Measurements from ENCODE around the gene SMLR1. TPM values are rescaled to one million over a fixed set of nuclear protein-coding genes. Genes with fewer than 3 reads are reported as not detected.
A peak's percentile ranks its signal among the peaks of the same experiment; 100 is the strongest.

SMLR1 gene
- total and polyA plus RNA-seq, 10 of the 15 experiments (the other 5 are each of a cell fraction or from before 2014, with no cell fraction given): 0.10 TPM; not detected in 9

GRCh38 chr6:130843575-130844320, 16.5 kb downstream of the SMLR1 start:
- H3K9me3 ChIP-seq (replicated peaks; ENCODE audit: control insufficient read depth, insufficient read depth, low read length): no peaks in the 10 kb centered on the region
- intact Hi-C loops (cut with micrococcal nuclease; ENCODE audit: unreplicated experiment) (loop anchor here (1.0 to 10.0 kb wide), 4 partner anchors 145 to 799 kb away; no protein-coding TSS in a partner anchor), in situ Hi-C loops (cut with MboI) (loop anchor here (5.0 kb wide), 1 partner anchor 521 kb away; no protein-coding TSS in a partner anchor)
- ChIA-PET CTCF (interaction anchor here (0.6 to 2.9 kb wide), 23 partner anchors 8 to 813 kb away, joined by 3 to 13 read pairs (median 4); no protein-coding TSS in a partner anchor), SMC1A (ENCODE audit: uncharacterized antibody, unreplicated experiment) (interaction anchor here (0.5 to 1.9 kb wide), 13 partner anchors 8 to 550 kb away, joined by 3 to 22 read pairs (median 4); no protein-coding TSS in a partner anchor), RAD21 (ENCODE audit: unreplicated experiment) (interaction anchor here (0.9 to 1.7 kb wide), 4 partner anchors 145 to 522 kb away, joined by 3 to 12 read pairs (median 6); no protein-coding TSS in a partner anchor), POLR2A (no interaction called here)
- no peaks in the 10 kb centered on the region for H3K4me1 ChIP-seq (ENCODE audit: control insufficient read depth, insufficient read depth, low read length)
- H3K4me3 ChIP-seq: no peak overlapping the region
- no TSS peak for BruUV-seq (replicated peaks)
- H3K27ac ChIP-seq (ENCODE audit: control insufficient read depth, insufficient read depth): no peak overlapping the region
- peak; percentile 86 for ATAC-seq
- H3K36me3 ChIP-seq (ENCODE audit: control insufficient read depth in 2 of 2, insufficient read depth in 2 of 2, low read length in 1 of 2): no peaks in the 10 kb centered on the region
- DNase-seq (ENCODE audit: low read depth, low spot score): peak; percentile 9
- peak; percentile 82 for FAIRE-seq
- H3K79me2 ChIP-seq (ENCODE audit: control insufficient read depth, insufficient read depth, low read length): no peaks in the 10 kb centered on the region
- H3K27me3 ChIP-seq (replicated peaks in 1 of 2; ENCODE audit: control insufficient read depth in 2 of 2, insufficient read depth in 2 of 2, low read length in 1 of 2): no peaks in the 10 kb centered on the region
- no peak overlapping the region for H3K4me2 ChIP-seq (ENCODE audit: control insufficient read depth, insufficient read depth)
- H2AFZ ChIP-seq (ENCODE audit: control insufficient read depth, low read depth, low read length): no peak overlapping the region
- peak; percentile 84 for TF ChIP-seq RAD21 (IDR thresholded peaks at IDR 0.05; ENCODE audit: insufficient read depth, low read depth, low read length)
- no peak for TF ChIP-seq PAX8 (IDR thresholded peaks at IDR 0.05)
- peak; percentile 49; the same call in 1 of the 2 replicates for TF ChIP-seq SMC3 (IDR thresholded peaks at IDR 0.05; ENCODE audit: borderline replicate concordance, low read length)
- TF ChIP-seq NFIC (IDR thresholded peaks at IDR 0.05; ENCODE audit: low read depth, low read length): no peak
- TF ChIP-seq CTCF (IDR thresholded peaks at IDR 0.05 in 2 of 3, conservative IDR thresholded peaks at IDR 0.05 in 1 of 3; ENCODE audit: control insufficient read depth in 2 of 3, extremely low read depth in 1 of 3, insufficient read depth in 1 of 3, low read depth in 3 of 3, low read length in 3 of 3): peak; percentile 49 to 75 (median 62); a peak in 5 of 6 replicates
- TF ChIP-seq TCF12 (IDR thresholded peaks at IDR 0.05; ENCODE audit: low read depth, low read length): no peak
- no peak for TF ChIP-seq RFX5 (IDR thresholded peaks at IDR 0.05; ENCODE audit: low read depth, low read length)
- TF ChIP-seq CHD1 (IDR thresholded peaks at IDR 0.05; ENCODE audit: low read depth, low read length): no peak
- no peaks in the 10 kb centered on the region for H4K20me1 ChIP-seq (ENCODE audit: control insufficient read depth, insufficient read depth)
- 62% methylated on average over 3 of the region's 3 CpGs for WGBS (ENCODE audit: insufficient coverage, insufficient replicate concordance, low lambda C conversion rate, missing lambda C conversion rate)
- no peak overlapping the region for H3K9ac ChIP-seq (ENCODE audit: control insufficient read depth, insufficient read depth, low read length)

Data from GM12878 (cell line).